ENCODE data around the gene PPP1R3E.

Gene PPP1R3E

DNA sequence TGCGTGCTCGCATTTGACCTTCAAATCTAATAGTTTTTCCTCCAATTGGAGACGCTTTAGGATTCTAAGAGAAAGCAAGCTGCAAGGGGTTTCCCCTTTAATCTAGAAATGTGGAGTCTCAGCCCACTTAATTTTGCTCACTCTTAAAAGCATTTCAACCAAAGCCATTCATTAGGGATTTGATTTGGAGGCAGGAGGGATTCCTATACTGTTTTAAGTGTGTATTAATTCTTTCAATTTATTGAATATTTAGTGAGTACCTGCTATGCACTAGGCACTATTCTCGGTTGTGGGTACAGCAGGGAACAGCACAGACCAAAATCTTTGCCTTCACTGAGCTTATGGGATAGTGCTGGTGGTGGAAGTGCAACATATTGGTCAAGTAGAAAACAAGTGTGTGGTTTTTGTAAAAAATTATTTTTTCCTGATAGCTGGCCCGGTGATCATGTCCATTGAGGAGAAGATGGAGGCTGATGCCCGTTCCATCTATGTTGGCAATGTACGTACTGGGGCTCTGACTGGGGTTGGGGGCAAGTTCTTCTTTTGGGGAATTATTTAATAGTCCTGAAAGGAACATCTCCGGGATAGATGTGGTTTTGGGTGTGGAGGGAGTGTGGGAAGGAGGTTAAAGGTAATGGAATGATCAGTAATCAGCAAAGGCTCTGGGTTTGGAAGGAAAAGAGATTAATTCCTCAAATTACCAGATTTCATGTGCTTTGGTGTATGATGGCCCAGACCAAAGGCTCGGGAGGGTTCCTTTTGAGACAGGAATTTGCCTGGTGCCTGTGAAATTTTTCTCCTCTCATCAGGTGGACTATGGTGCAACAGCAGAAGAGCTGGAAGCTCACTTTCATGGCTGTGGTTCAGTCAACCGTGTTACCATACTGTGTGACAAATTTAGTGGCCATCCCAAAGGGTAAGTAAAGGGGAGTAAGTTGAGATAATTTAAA is 20.2 kb upstream of the PPP1R3E start:
- no peak for DNase-seq

- DNase-seq: peak; percentile 44
These were observed 19.2 kb upstream of the PPP1R3E start for GRCh38 chr14:23321572-23322547.

- DNase-seq: peak; percentile 100
These were observed 18.2 kb upstream of the PPP1R3E start, which contains the start of gene PABPN1 for GRCh38 chr14:23320584-23321571. TSS of gene PABPN1 (plus strand) at chr14:23321457. CDS start at chr14:23321470, 13 bp downstream.

DNA sequence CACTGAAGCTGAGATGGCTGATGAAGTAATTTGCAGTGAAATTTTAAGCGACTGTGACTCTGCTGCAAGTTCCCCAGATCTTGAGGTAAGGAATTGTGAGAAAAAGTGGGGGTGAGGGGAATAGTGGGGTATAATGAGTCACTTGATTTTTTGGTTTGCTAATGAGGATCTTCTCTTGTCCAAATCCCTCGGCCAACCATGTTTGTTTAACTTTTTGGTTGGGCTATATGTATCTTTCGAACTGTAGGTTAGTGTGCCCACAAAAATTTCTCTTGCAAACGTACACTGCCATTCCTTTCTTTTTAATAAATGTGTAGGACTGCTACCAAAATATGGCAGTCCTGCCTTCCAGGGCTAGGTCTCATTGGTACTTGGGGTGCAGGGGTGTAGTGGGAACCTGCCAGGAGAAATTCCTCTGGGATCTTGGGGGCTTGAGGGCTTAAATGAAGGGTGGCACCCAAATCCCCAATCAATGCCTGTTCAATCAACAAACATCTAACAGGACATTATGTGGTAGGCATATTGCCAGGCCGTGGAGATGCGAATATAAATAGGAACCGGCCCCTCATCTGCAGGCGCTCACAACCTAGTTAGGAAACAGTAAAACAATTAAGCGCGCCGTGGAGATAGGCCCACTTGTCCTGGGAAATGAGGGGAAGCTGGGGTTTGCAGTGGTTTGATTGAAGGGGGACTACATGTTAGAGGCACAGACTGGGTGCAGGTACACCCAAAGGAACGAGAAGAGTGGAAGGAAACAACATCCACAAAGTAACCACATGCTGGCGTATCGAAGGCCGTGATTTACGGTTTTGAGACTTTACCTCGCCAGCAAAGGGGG is 17.3 kb upstream of the PPP1R3E start:
- no peak for DNase-seq

DNA sequence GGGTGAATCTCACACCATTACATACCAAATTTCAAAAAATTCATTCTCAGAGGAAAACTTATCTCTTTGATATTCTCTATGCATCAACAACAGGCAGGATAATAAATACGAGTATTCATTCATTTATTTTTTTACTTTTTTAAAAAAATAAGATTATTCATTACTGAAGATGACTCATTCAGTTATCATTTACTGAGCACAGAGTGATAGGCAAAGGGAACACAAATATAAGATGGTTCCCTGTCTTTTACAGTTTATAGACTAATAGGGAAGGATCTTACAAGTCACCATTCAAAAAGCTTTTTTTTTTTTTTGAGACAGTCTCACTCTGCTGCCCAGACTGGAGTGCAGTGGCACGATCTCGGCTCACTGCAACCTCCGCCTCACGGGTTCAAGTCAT is 13.6 kb upstream of the PPP1R3E start:
- no peak for DNase-seq

- no peak for DNase-seq
These were observed 7.9 kb upstream of the PPP1R3E start for GRCh38 chr14:23310546-23310945.

DNA sequence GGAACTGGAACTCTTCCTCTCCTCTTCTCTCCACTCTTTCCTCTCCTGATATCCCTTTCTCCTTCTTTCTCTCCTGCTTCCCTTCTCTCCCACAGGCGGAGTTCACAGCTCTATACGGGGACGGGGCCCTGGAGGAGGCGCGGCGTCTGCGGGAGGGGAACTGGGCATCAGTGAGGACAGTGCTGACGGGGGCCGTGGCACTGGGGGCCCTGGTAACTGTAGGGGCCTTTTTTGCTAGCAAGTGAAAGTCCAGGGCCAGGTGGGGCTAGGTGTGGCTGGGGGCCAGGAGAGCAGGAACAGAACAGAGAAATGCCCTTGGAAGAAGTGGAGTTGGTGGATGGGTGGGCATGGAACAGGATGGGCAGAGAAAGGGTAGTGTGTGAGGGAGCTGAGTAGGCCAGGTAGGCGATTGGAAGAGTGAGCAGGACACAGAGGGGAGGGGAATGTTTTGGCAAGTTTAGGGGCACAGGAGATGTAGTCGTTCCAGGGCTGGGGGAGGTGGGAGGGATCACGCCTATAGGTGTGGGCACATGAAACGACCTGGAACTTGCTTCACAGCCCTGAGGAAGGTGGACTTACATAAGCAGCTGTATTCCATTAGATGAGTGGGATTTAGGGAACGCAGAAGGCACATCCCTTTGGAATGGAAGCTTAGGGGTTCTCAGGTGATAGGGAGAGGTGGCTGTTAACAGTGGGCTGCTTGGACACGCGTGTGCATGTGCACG is 6.2 kb upstream of the PPP1R3E start:
- no peak for DNase-seq

DNA sequence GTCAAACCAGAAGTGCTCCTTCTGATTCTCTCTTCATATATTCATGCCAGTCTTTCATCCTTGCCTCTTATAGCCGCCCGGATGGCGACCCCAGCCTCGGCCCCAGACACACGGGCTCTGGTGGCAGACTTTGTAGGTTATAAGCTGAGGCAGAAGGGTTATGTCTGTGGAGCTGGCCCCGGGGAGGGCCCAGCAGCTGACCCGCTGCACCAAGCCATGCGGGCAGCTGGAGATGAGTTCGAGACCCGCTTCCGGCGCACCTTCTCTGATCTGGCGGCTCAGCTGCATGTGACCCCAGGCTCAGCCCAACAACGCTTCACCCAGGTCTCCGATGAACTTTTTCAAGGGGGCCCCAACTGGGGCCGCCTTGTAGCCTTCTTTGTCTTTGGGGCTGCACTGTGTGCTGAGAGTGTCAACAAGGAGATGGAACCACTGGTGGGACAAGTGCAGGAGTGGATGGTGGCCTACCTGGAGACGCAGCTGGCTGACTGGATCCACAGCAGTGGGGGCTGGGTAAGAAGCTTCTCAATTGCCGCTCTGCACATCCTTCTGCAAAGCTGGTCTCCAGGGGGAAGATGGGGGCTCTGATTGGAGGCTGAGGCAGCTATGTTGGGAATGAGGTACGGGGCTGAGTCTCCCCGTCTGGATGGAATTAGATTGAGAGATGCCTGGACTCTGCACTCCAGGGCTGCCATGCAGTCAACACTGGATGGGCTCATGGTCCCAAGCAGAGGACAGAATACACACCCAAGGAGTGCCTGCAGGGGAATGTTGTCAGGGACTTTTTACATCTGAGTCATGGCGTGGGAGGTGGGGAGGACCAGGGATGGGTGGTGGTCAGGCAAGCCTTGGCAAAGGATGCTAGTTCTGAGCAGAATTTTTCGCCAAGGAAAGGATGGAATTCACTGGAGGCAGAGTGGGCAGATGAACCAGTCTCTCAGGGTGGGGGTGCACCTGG is 5.3 kb upstream of the PPP1R3E start:
- DNase-seq: no peak

DNA sequence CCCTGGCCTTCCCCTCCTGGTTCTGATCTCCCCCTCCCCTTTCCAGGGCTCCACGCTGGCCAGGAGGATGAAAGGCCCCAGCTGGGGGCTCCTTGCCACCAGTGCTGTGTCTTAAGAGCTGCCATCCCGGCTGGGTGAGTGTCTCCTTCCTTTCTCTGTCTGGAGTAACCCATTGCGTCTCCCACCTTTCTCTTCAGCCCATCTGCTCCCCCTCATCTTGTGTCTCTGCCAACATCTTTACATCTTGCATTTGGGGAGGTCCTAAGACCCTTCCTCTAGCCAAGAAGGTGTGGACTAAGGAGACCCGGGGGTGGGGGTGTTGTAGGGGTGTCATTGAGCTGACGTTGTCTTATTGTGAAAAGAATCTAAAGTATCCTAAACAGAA is 4.5 kb upstream of the PPP1R3E start:
- DNase-seq: no peak

DNA sequence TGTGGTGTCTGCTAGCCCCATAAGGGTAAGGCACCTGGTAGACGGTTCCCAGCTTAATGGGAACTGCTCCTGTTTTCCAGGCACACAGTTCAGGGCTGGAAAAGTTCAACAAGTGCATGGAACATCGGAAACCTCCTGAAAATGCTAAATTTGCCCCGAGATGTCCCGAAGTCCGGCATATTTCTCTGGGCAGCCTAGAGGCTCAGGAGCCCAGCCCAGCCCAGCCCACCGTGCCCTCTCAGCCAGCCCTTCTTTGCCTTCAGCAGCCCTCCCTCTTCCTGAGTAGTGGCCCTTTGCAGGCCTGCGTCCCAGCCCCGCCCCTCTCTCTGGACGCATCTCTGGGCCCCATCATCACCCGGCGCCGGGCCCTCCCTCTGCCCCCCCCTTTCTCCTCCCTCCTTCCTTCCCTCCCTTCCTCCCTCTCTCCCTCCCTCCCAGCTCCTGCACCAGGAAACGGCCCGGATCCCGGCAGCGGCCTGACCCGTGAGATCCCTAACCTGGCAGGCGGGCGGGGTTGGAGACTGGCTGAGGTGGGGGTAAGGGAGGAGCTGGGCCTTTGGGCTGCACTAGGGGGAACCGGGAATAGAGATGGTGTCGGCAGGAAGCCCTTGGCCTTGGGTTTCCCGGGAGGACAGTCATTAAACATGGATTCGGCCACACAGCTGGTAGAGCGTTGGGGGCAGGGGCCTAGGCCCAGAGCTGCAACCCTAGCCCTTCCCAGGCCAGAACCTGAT is 3.9 kb upstream of the PPP1R3E start, which contains the start of gene BCL2L2:
TSS of gene BCL2L2 (plus strand) at position 422 of the 734 bp plus-strand sequence. CDS start 935 bp downstream, outside the sequence.
- peak; percentile 96 for DNase-seq

DNA sequence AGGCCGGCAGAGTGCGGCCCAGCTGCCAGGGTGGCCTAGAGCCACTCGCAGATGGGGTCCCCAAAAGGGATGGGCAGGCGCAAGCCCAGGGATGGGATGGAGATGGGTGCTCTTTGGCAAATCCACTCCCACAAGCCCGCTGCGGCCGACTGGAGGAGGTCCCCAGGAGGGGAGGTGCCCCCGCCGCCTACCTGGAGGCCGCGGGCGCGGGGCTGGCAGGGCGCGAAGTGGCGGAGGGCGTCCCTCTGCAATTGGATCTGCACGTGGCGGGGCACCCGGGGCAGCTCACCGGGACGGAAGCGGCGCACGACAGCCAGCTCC is 730 bp downstream of the PPP1R3E start:
- DNase-seq: no peak

GRCh38 chr14:23301288-23301968 is 1.2 kb downstream of the PPP1R3E start:
- peak; percentile 99 for DNase-seq

DNA sequence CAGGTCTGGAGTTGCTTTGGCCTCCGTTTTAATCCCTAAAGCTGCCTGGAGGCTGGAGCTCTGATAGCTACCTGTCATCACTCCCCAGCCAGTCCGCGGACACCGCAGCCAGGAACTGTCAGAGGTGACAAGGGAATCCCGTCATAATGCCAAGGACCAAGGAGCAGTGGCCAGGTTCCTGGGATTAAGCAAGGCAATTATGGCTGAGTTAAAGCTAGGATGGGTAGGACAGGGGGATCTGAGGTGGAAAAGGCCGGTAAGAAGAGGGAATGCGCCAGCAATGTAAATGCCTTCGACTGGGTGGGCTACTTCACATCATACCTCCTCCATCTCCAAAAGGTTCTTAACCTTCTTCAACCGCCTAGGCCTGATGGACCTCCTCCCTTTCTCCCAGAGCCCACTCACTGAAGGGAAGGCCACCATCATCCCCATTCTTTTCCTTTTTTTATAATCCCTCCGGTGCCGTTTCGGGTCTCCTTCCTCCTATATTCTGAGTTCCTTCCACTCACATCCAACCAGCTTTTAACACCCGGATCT is 1.9 kb downstream of the PPP1R3E start:
- DNase-seq: no peak

GRCh38 chr14:23299986-23300686 is 2.5 kb downstream of the PPP1R3E start:
- no peak for DNase-seq

GRCh38 chr14:23299211-23299957 is 3.3 kb downstream of the PPP1R3E start:
- no peak for DNase-seq

GRCh38 chr14:23297611-23298277 is 4.9 kb downstream of the PPP1R3E start:
- no peak for DNase-seq

Data from right hindlimb (tissue), 1 donor.